Chondrocyte (in vitro differentiated cells): ENCODE measurements around the gene CD19. TPM values are rescaled to one million over a fixed set of nuclear protein-coding genes. Genes with fewer than 3 reads are reported as not detected.

Experiments
- DNase-seq: peaks from one replicate; pipeline ENCODE4 v3.0.0; 2021; ENCODE audit warnings: mixed read lengths, low spot score
- H3K27ac Mint-ChIP-seq: one replicate; pipeline ENCODE4 v1.8.0; 2021; ENCODE audit warnings: mild to moderate bottlenecking, moderate library complexity, mixed read lengths; ENCODE audit not compliant: unreplicated experiment
- H3K27me3 Mint-ChIP-seq: 2 replicates; pipeline ENCODE4 v1.8.0; 2021; ENCODE audit warnings: low read depth, mixed read lengths
- H3K36me3 Mint-ChIP-seq: 2 replicates; pipeline ENCODE4 v1.8.0; 2021; ENCODE audit warnings: low read depth, mixed read lengths
- H3K4me1 Mint-ChIP-seq: 2 replicates; pipeline ENCODE4 v1.8.0; 2021; ENCODE audit warnings: low read depth, mild to moderate bottlenecking, mixed read lengths
- H3K4me3 Mint-ChIP-seq: one replicate; pipeline ENCODE4 v1.8.0; 2021; ENCODE audit warnings: mild to moderate bottlenecking, moderate library complexity, mixed read lengths; ENCODE audit not compliant: unreplicated experiment
- H3K9me3 Mint-ChIP-seq: 2 replicates; pipeline ENCODE4 v1.8.0; 2021; ENCODE audit warnings: low read depth, mixed read lengths
- total RNA-seq: library from RNA; stranded (reverse); gene quantifications from 3 replicates; pipeline ENCODE4 v1.2.1, GENCODE V29; 2021
- TF ChIP-seq, protein P1 (sequence below): fragments of 200-600 bp; sonication (generic); IDR thresholded peaks from 2 replicates; pipeline ENCODE4 v1.5.0; 2021; ENCODE audit warnings: antibody characterized with exemption, mild to moderate bottlenecking, moderate library complexity

The CD19 gene
- total RNA-seq, 1 donor from 2014 or later, result not detected

DNA sequence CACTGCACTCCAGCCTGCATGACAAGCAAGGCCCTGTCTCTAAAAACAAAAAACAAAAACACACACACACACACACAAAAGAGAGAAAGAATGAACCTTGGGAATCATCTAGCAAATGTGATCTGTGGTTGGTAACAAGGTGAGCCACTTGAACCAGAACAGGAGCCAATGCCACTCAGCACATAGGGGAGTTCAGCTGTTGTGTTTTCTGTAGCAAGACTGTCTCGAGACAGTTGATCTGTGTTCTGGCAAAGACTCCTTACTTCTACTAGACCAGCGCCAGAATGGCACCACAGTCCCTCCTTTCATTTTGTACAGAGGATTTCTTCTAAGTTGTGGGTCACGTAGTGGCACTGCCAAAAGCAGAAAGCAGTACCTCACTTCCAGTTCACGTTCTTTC is 32.8 kb upstream of the CD19 start:
- Mint-ChIP-seq H3K4me1 (no peaks in the 10 kb centered on the region), H3K4me3 (no peak overlapping the region), H3K27ac (no peak overlapping the region), H3K27me3 (no peaks in the 10 kb centered on the region), H3K9me3 (no peaks in the 10 kb centered on the region), H3K36me3 (no peaks in the 10 kb centered on the region)
- DNase-seq, result no peak
- TF ChIP-seq, protein P1, sequence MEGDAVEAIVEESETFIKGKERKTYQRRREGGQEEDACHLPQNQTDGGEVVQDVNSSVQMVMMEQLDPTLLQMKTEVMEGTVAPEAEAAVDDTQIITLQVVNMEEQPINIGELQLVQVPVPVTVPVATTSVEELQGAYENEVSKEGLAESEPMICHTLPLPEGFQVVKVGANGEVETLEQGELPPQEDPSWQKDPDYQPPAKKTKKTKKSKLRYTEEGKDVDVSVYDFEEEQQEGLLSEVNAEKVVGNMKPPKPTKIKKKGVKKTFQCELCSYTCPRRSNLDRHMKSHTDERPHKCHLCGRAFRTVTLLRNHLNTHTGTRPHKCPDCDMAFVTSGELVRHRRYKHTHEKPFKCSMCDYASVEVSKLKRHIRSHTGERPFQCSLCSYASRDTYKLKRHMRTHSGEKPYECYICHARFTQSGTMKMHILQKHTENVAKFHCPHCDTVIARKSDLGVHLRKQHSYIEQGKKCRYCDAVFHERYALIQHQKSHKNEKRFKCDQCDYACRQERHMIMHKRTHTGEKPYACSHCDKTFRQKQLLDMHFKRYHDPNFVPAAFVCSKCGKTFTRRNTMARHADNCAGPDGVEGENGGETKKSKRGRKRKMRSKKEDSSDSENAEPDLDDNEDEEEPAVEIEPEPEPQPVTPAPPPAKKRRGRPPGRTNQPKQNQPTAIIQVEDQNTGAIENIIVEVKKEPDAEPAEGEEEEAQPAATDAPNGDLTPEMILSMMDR, result no peak

GRCh38 chr16:28899882-28900590 is 31.7 kb upstream of the CD19 start:
- no peaks in the 10 kb centered on the region for H3K9me3 Mint-ChIP-seq
- H3K4me1 Mint-ChIP-seq, result no peaks in the 10 kb centered on the region
- TF ChIP-seq, protein P1, result no peak
- no peak overlapping the region for H3K27ac Mint-ChIP-seq
- H3K36me3 Mint-ChIP-seq, result no peaks in the 10 kb centered on the region
- no peak for DNase-seq
- H3K27me3 Mint-ChIP-seq, result no peaks in the 10 kb centered on the region
- H3K4me3 Mint-ChIP-seq, result no peak overlapping the region

- Mint-ChIP-seq H3K36me3 (no peaks in the 10 kb centered on the region), H3K4me1 (no peaks in the 10 kb centered on the region)
Measured at GRCh38 chr16:28900601-28901000, 31.2 kb upstream of the CD19 start.

GRCh38 chr16:28901862-28902261 is 29.9 kb upstream of the CD19 start:
- no peaks in the 10 kb centered on the region for H3K9me3 Mint-ChIP-seq
- H3K4me3 Mint-ChIP-seq, result no peak overlapping the region
- no peak overlapping the region for H3K27ac Mint-ChIP-seq
- TF ChIP-seq, protein P1, result no peak
- H3K36me3 Mint-ChIP-seq, result no peaks in the 10 kb centered on the region
- no peaks in the 10 kb centered on the region for H3K27me3 Mint-ChIP-seq
- DNase-seq, result no peak
- no peaks in the 10 kb centered on the region for H3K4me1 Mint-ChIP-seq

More at GRCh38 chr16:28900601-28901000, 31.2 kb upstream of the CD19 start:
- no peak overlapping the region for H3K27ac Mint-ChIP-seq
- H3K9me3 Mint-ChIP-seq, result no peaks in the 10 kb centered on the region
- no peak overlapping the region for H3K4me3 Mint-ChIP-seq
- DNase-seq, result no peak
- TF ChIP-seq, protein P1, result no peak
- H3K27me3 Mint-ChIP-seq, result no peaks in the 10 kb centered on the region

- Mint-ChIP-seq H3K9me3 (no peaks in the 10 kb centered on the region), H3K4me3 (no peak overlapping the region), H3K27me3 (no peaks in the 10 kb centered on the region), H3K4me1 (no peaks in the 10 kb centered on the region), H3K36me3 (no peaks in the 10 kb centered on the region), H3K27ac (no peak overlapping the region)
- DNase-seq, result no peak
- TF ChIP-seq, protein P1, result no peak
Measured at GRCh38 chr16:28902909-28903308, 28.9 kb upstream of the CD19 start.
